ENCODE data around the gene UPF1.
"Not testable (repeated sequence)": the region's sequence is repeated elsewhere in the genome, so short reads cannot be mapped to it uniquely, and the experiment has no call there.

Gene UPF1

DNA sequence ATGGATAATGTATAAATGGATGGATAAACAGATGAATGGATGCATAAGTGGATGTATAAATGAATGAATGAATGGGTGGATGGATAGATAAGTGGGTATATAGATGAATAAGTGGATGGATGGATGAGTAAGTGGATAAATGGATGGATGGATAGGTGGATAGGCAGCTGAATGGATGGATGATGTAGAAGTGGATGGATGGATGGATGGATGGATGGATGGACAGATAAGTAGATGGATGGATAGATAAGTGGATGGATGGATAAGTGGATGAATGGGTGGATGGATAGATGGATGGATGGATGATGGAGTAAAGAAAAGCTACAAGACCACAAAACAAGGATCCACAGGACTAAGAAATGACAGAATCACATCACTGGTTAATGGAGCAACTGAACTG is 31.7 kb upstream of the UPF1 start:
- no peak for DNase-seq

DNA sequence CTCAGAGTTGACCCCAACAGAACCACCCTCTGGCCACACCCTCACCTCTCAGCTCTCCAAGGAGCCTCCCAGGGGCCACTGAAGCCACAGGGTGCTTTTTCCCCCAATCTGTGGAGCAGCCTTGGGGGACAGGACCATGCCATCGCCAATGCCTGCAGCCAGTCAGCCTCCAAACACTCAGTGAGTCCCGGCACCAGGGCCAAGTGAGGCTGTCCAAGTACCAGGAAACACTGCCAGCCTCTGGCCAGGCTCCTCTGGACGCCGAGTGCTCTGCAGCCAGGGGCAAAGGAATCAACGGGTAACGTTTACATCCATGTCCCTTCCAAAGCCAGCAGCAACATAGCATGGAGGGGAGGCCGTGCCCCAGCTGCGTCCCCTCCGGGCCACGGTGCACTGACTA is 31.1 kb upstream of the UPF1 start:
- DNase-seq: no peak

DNA sequence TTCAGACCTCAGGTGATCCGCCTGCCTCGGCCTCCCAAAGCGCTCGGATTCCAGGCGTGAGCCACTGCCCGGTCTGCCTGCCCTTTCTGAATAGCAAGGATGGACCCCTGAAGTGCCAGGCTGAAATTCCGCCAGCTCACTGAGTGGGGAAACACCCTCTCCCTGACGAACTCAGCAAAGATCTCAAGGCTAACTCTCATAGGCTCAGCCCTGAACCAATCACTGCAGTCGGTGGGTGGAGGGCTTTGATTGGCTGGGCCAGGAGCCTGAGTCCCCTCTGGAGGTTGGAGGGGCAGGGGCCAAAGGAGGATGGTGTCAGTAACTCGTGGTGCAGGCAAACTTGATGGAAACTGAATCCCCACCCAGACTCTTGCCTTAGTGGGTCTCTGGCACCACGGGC is 29.4 kb upstream of the UPF1 start:
- no peak for DNase-seq

DNA sequence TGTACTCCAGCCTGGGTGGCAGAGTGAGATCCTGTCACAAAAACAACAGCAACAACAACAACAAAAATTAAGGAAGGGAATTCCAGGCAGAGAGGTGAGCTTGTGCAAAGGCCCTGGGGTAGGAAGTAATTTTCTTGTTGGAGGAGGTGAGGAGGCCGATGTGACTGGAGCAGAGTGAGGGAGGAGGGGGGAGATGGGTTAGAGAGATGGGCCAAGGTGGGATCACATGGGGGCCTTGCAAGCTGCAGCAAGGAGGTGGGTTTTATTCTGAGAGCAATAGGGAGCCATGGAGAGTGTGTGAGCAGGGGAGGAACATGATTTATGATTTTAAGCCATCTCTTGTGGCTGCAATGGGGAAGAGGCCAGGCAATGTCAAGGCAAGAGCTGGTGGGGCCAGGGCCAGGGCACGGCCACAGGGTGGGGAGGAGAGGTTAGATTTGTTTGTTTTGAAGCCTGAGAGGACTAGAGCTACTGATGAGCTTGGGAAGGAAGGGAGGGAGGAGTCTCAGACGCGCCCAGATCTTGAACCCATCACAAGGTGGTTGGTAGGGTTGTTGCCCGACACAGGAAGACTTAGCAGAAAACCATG is 28.1 kb upstream of the UPF1 start:
- DNase-seq: no peak

DNA sequence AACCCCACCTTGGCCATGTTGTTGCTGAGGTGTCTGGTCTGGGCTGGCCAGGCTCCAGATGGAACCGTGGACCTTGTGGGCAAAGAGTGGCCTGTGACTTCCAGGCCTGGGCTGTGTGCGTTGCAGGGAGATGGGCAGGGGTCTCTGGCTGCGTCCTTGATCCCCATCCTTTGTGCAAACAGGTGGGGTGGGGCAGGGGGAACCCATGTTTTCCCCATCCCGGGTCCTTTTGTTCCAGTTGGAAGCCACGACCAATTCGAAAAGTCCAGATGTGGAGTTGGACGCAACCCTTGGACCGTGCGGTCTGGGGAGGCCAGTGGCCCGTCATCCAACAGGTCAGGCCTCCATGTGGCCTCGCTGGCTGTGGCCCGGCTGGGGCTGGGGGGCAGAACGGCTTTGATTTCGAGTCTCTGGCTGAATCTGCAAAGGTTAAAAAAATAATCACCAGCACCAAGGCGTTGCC is 27.6 kb upstream of the UPF1 start:
- DNase-seq: no peak

DNA sequence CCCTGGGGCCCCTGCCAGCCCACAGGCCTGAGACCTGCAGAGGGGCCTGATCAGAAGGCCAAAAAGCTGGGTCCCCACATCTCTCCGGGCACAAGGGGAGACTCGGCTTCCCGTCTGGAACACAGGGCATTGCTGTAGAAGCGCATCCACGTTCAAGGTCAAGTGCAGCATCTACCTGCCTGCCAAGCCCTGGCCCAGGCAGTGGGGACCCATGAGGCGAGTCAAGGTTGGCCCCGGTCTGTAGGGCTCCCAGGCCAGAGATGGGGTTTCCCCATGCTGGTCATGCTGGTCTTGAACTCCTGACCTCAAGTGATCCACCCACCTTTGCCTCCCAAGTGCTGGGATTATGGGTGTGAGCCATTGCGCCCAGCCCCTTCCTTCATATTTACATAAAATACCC is 27.1 kb upstream of the UPF1 start:
- no peak for DNase-seq

DNA sequence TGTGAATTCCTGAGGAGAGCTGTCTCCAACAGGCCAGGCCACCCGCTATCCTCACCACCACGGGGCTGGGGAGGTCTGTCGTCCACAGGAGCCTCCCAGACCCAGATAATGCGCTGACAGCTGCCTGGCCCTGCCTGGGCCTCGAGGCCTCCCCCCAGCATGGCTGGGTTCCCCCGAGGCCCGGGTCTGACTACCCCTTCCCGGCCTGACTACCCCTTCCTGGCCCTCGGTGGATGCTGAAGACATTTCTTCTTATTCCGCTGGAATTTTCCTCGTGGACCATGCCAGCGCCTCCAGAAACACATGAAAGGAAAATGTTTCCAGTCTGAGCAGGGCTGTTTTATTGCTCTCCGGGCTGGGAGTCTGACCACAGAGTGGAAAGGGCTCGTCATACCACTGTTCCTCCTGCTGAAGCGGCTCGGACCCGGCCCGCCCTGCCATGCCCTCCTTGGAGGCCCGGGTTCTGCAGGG is 23.9 kb upstream of the UPF1 start:
- no peak for DNase-seq

DNA sequence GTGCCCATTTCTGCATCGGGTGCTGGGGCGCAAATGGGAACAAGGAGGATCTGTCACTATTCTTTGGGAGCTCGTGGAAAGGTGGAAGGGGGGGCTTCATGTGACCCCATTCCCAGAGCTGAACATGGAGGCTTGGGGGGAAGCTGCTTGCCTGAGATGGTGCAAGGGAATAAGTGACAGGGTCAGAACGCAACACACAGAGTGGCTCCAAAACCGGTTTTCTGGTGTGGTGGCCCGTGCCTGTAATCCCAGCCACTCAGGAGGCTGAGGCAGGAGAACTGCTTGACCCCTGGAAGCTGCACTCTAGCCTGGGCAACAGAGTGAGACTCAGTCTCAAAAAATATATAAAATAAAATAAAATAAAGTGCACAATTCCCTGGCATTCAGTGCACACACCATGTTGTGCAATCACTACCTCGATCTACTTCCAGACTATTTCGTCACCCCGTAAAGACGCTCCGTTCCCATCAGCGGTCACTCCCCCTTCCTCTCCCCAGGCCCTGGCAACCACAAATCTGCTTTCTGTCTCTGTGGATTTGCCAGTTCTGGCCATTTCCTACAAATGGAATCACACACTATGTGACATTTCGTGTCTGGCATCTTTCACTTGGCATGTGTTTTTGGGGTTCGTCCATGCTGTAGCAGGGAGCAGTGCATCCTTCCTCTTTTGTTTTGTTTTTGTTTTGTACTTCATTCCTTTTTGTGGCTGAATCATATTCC is 22.4 kb upstream of the UPF1 start:
- DNase-seq: no peak

DNA sequence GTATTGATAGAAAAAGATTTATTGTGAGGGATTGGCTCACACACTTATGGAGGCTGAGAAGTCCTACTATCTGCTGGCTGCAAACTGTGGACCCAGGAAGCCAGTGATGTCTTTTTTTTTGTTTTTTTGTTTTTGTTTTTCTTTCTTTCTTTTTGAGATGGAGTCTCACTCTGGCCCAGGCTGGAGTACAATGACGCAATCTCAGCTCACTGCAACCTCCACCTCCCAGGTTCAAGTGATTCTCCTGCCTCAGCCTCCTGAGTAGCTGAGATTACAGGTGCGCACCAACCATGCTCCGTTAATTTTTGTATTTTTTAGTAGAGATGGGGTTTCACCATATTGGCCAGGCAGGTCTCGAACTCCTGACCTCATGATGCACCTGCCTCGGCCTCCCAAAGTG is 20.1 kb upstream of the UPF1 start:
- DNase-seq: not testable (repeated sequence)

DNA sequence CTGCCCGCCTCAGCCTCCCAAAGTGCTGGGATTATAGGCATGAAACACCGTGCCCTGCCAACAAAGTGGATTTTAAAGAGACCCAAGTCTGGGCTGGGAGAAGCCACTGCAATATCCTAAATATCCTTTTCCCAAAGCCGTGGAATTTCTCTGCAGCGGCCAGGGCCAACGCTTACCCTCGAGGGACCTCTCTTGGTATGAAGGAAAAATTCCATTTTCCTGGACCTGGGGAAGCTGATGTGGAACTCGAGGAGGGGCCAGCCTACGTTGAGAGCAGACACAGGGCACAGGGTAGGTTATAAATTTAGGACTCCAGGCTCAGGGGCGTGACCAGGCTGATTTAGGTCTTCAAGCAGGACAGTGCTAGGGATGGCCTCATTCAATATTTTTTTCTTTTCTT is 17.7 kb upstream of the UPF1 start:
- DNase-seq: no peak

DNA sequence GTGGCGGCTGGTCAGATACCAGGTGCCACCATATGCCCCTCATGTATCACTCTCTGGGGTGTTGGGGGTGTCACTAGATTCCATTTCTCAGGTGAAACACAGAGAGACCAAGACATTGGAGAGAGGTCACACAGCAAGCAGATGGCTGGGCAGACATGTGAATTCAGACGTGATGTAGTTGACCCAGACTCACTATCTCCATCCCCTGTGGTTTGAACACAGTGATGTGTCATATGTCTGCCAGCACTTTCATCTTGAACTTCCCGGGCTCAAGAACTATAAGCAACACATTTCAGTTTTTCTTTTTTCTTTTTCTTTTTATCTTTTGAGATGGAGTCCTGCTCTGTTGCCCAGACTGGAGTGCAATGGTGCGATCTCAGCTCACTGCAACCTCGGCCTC is 16.1 kb upstream of the UPF1 start:
- DNase-seq: no peak

DNA sequence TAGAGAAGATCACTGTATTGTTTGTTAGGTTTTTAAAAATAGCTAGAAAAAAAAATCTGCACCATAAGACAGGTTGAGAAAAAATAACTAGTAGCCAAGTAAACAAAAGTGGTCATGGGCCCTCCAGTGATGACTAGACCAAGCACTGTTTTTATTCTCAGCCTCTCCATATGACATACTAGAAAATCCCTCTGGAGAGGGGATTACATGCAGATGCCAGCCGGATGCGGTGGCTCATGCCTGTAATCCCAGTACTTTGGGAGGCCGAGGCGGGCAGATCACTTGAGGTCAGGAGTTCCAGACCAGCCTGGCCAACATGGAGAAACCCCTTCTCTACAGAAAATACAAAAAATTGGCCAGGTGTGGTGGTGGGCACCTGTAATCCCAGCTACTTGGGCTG is 15.1 kb upstream of the UPF1 start:
- DNase-seq: not testable (repeated sequence)

DNA sequence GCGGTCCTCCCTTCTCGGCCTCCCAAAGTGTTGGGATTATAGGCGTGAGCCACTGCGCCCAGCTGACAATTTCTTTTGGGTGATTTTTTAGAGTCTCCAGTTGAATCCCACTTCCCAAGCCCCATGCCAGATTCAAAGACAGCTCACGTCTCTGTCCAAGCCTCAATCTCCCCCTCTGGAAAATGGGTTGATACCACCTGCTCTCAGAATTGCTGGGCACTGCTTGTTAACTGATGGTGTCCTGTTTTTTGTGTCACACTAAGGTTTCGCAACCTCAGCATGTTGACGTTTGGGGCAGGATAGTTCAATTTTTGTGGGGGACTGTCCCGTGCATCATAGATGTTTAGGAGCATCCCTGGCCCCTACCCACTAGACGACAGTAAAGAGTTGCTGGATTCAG is 14.2 kb upstream of the UPF1 start:
- DNase-seq: no peak

DNA sequence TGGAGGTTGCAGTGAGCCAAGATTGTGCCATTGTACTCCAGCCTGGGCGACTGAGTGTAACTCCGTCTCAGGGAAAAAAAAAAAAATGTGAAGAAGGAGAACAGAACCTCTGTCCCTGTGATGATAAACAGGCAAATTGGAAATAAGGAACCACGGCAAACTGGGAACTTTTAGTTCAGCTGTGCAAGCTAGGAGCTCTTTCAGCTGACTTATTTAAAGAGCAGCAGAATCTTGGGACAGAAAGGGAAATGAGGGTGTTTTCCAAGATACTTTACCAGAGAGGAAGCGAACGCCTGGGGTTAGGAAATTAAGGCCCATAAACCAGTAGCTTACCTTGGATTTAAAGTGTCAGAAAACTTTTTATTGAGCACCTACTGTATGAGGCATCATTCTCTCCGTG is 3.0 kb upstream of the UPF1 start:
- DNase-seq: no peak

DNA sequence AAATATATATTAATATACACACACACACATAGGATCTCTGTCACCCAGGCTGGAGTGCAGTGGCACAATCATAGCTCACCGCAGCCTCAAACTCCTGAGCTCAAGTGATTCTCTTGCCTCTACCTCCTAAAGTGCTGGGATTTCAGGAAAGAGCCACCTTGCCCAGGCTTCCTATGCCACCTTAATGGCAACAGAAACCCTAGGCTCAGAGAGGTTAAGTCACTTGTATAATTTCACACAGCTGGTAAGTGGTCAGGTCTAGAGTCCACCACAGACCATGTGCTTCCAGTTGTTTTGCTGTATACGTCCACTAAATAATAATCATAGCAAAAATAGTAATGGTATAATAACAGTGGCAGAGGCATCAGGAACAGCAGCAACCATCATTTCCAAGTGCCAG is 1.3 kb upstream of the UPF1 start:
- DNase-seq: no peak

DNA sequence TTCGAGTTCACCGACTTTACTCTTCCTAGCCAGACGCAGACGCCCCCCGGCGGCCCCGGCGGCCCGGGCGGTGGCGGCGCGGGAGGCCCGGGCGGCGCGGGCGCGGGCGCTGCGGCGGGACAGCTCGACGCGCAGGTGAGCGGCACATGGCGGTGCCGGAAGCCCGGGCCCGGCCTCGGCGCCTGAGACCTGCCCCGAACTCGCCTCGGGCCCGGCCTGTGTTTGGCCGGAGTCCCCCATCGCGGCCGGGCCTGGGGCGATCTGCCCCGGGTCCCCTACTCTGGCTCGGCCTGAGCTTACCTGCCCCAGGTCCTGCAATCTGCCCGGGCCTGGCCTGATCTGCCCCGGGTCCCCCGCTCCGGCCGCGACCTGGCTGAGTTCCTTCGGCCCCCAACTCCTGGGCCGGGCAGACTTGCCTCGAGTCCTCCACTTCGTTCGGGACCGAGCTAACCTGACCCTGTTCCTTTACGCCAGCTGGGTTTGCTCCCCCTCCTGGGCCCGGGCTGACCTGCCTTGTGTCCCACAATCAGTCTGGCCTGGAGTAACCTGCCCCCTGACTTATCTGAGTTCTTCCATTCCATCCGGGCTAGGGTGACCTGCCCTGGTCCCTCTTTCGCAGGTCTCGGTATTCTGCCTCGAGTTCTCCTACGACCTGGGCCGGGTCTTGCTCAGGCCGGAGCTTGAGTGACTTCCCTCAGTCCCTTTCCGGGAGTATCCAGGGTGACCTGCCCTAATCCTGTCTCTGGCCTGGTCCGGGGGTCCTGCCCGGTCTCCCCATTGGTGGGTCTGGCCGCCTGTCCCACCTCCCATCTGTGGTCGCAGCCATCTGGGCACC is 764 bp downstream of the UPF1 start:
- DNase-seq: peak in 1 of 2 experiments; percentile 21

DNA sequence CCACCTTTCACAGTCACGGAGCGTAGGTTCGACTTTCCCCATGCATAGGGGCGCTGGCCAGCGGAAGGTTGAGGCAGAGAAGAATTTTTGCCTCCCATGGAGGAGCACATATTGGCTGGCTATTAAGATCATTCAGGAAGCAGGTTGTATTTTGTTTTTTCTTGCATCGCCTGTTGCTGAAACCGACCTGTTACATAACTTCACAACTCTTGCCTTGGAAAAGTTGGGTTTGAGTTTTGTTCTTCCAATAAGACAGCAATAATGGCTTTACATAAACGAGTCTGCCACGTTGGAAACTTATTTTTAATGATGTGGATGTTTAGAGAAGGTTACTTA is 1.4 kb downstream of the UPF1 start:
- no peak for DNase-seq

DNA sequence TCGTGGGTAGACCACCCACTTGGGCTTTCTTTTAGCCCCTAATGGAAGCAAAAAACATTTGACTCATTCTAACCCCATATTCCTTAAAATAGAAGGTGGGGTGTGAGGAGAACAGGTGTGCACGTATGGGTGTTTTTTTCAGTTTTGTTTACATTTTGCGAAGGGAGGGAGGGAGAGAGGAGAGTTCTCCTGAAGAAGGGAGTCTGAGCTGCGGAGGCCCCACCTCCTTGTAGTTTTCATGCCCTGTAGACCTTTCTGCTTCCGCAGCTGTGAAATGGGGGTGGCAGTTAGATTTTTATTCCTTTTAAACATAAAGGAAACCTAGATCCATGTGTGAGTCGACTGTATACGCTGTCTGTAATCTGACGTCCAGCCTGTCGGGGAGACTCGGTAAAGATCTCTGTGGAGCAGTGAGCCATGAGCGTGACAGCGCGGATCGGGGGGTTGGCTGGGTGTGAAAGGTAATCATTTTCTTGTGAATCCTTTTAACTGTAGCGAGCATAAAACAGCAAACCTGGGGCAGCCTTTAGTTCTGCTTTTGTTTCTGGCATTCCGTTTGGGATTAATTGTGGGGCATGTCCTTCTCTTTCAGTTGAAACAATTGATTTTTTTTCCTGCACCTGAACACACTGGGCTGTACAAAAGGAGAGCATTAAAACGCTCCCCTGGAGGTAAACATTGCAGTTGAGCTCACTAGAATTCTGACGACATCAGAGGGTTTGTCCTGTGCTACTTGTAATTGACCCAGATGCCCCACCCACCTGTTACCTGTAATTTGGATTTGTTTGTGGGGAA is 2.3 kb downstream of the UPF1 start:
- DNase-seq: no peak

DNA sequence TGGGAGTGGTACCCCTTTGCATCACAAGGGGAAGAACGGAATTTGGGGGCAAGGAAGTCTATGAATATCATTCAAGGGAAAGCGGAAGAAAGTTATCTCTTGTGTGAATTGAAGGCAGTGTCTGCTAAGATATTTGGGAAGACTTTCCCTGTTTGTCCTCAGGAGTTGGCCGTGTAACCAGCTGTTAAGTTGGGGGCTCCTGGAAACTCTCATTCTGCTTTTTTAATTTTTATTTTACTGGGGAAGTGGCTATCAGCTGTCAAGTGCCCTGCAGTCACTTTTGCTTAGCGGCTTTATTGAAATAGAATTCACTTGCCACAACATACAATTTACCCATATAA is 2.9 kb downstream of the UPF1 start:
- DNase-seq: no peak

DNA sequence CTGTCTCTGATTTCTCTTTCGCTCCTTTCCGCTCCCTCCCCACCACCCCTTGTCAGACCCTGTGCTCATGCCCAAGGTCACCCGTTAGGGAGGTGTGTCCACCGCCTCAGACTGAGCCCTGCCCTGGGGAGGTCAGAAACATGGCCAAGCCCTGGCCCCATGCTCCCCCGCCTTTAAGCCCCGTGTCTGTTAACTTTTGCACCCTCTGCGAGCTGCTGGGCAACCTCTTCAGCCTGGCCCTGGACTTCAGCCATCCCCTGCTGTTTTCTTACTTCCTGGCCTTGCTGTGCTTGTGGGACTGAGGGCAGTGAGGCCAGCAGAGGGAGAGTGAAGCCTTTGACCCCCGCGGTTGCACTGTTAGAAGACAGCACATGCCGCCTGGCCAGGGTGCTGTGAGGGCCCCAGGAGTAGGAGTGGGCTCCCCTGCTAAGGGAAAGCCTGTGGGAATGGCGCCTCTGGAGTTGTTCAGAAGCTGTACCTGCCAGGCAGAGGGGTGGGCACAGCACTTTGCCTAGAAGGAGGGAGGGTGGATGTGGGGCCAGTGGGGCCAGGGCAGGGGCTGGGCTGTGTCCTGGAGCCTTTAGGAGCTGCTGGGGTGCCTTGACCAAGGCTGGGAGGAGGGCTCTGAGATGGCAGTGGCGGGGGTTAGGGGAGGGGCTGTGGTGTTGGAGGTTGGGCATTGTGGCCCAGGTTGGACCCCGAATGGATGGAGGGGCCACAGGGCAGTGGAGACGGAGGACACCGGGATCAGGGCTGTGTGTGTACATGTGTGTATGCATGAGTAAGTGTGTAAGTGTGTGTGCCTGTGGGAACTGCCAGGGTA is 7.9 kb downstream of the UPF1 start:
- no peak for DNase-seq

DNA sequence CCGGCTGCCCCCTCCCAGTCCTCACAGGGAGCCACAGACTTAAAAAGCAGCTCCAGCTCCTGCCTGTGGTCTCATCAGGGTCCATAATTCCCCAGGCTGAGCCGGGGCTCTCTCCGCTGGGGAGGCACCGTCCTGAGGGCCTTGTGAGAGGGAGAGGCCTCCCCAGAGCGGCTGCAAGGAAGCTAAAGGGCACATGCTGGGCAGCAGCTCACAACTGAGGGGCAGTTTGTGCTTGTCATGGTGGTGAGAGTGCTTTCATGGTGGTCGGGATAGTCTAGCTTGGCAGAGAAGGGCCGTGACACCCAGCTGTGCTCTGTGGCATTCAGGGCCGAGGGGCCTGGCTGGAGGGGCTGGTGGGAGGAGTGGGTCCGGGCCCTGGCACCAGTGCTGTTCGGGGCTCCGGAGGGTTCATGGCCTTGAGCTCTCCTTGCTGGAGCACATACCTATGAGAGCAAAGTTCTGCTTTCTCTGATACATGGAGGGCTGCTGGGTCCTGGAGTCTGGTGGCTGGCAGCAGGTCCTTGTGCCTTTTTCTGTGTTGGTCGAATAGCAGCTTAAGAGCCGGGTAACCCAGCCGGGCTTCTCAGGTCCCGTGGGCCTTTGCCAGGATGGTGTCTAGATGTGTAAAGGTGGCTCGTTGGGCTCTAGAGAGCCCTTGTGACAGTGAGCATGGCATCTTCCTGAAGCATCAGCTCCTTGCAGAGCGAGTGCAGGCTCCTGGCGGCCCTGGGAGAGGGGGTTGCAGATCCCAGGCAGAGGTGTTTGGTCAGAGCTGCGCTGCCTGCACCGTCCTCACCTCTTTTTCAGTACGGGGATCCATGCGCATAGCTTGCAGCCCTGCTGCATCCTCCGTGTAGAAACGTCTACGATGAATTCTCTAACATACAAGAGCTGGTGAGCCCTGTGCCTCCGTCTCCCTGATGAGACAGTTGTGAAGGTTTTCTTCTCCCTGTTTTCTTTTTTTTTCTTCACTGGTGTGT is 8.8 kb downstream of the UPF1 start:
- no peak for DNase-seq

Measured in SW 1271 (cell line).